Measurements from ENCODE around the gene MUC3A. TPM values are rescaled to one million over a fixed set of nuclear protein-coding genes. Genes with fewer than 3 reads are reported as not detected.

MUC3A gene
- total and polyA plus RNA-seq, 2 of the 13 experiments (the other 11 are each of a cell fraction or from before 2014, with no cell fraction given) = 0.01 TPM; not detected in 1

DNA sequence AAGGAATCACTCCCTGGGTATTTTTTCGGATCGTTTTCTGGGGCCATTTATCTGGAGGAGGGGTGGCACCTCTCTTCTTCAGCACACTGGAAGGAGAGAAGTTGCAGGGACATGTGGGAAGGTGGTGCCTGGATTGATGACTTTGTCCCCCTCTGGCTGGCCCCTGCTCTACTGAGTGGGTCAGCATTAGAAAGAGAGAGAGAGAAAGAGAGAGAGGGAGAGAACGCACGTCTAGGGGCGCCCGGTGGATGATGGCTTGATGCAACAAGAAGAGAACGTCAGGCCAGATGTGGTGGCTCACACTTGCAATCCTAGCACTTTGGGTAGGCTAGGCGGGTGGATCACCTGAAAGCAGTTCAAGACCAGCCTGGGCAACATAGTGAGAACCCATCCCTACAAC lies 14.5 kb downstream of the MUC3A start:
- 33% methylated on average over 8 of the region's 8 CpGs for WGBS (ENCODE audit: low lambda C conversion rate)
- no peaks in the 10 kb centered on the region for H4K20me1 ChIP-seq (ENCODE audit: insufficient read depth, low read length)

GRCh38 chr7:100964630-100965029 lies 15.3 kb downstream of the MUC3A start:
- DNase-seq (ENCODE audit: low spot score) (no peak), FAIRE-seq (no peak), ATAC-seq (no peak)
- BruUV-seq (replicated peaks) = no TSS peak
- WGBS (ENCODE audit: low lambda C conversion rate) = 17% methylated on average over 7 of the region's 7 CpGs
- Histone ChIP-seq H3K36me3 (replicated peaks in 1 of 2; ENCODE audit: control insufficient read depth in 1 of 2, insufficient read depth in 2 of 2, low read length in 2 of 2) (no peaks in the 10 kb centered on the region), H3K4me2 (ENCODE audit: low read depth, low read length) (no peak overlapping the region), H2AFZ (ENCODE audit: low read length) (no peak overlapping the region), H3K4me1 (ENCODE audit: insufficient read depth, low read length) (0 out of 2 replicates have a peak, but pooled peaks cover 10% of the 10 kb centered on the region), H3K27me3 (ENCODE audit: control insufficient read depth in 1 of 2, insufficient read depth in 2 of 2, low read length in 2 of 2) (peaks cover 12 to 42% of the 10 kb centered on the region in 2 experiments), H3K27ac (ENCODE audit: extremely low read length, insufficient read depth, low read length) (no peak overlapping the region), H4K20me1 (ENCODE audit: insufficient read depth, low read length) (no peaks in the 10 kb centered on the region), H3K9me3 (ENCODE audit: low read length) (no peaks in the 10 kb centered on the region), H3K9ac (ENCODE audit: insufficient read depth, low read depth, low read length) (no peak overlapping the region), H3K4me3 (replicated peaks in 1 of 3; ENCODE audit: insufficient read depth in 1 of 3, low read depth in 2 of 3, low read length in 3 of 3) (no peak overlapping the region), H3K79me2 (ENCODE audit: insufficient read depth, low read length) (no peaks in the 10 kb centered on the region)
- intact Hi-C loops (cut with micrococcal nuclease; ENCODE audit: unreplicated experiment) = no loop called here
- TF ChIP-seq, protein P1, sequence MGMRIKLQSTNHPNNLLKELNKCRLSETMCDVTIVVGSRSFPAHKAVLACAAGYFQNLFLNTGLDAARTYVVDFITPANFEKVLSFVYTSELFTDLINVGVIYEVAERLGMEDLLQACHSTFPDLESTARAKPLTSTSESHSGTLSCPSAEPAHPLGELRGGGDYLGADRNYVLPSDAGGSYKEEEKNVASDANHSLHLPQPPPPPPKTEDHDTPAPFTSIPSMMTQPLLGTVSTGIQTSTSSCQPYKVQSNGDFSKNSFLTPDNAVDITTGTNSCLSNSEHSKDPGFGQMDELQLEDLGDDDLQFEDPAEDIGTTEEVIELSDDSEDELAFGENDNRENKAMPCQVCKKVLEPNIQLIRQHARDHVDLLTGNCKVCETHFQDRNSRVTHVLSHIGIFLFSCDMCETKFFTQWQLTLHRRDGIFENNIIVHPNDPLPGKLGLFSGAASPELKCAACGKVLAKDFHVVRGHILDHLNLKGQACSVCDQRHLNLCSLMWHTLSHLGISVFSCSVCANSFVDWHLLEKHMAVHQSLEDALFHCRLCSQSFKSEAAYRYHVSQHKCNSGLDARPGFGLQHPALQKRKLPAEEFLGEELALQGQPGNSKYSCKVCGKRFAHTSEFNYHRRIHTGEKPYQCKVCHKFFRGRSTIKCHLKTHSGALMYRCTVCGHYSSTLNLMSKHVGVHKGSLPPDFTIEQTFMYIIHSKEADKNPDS (CRISPR knock-in tag; IDR thresholded peaks at IDR 0.05) = no peak
- TF ChIP-seq CHD4 (IDR thresholded peaks at IDR 0.05; ENCODE audit: borderline replicate concordance, low read length) (no peak), PRMT3 (CRISPR knock-in tag; IDR thresholded peaks at IDR 0.05; ENCODE audit: borderline replicate concordance, low read depth) (no peak), PAX8 (CRISPR knock-in tag; IDR thresholded peaks at IDR 0.05; ENCODE audit: borderline replicate concordance) (no peak), ZNF687 (CRISPR knock-in tag; IDR thresholded peaks at IDR 0.05) (0 out of 2 replicates have a peak, but pooled peaks have one; percentile 11), ZNF720 (CRISPR knock-in tag; IDR thresholded peaks at IDR 0.05) (no peak)
- in situ Hi-C loops (cut with HindIII; ENCODE audit: extremely low pct_ligation_motif_present, low pct_unique_long_range_greater_than_20kb) = loop anchor here (5.0 kb wide), 1 partner anchor 93 kb away; no protein-coding TSS in a partner anchor
- POLR2A ChIA-PET = no interaction called here
- CTCF ChIA-PET (ENCODE audit: low intra/inter-chr PET ratio, low total read pairs) = no interaction called here

More for the DNA sequence above, 14.5 kb downstream of the MUC3A start:
- peaks cover 12 to 47% of the 10 kb centered on the region in 2 experiments for H3K27me3 ChIP-seq (ENCODE audit: control insufficient read depth in 1 of 2, insufficient read depth in 2 of 2, low read length in 2 of 2)
- no peak for DNase-seq (ENCODE audit: low spot score)
- ChIA-PET CTCF (ENCODE audit: low intra/inter-chr PET ratio, low total read pairs) (no interaction called here), POLR2A (no interaction called here)
- 0 out of 2 replicates have a peak, but pooled peaks cover 10% of the 10 kb centered on the region for H3K4me1 ChIP-seq (ENCODE audit: insufficient read depth, low read length)
- no peak overlapping the region for H2AFZ ChIP-seq (ENCODE audit: low read length)
- H3K9me3 ChIP-seq (ENCODE audit: low read length) = no peaks in the 10 kb centered on the region
- FAIRE-seq = no peak
- TF ChIP-seq FOXJ3 (CRISPR knock-in tag; IDR thresholded peaks at IDR 0.05; ENCODE audit: borderline replicate concordance) = no peak
- intact Hi-C loops (cut with micrococcal nuclease; ENCODE audit: unreplicated experiment) (no loop called here), in situ Hi-C loops (cut with HindIII; ENCODE audit: extremely low pct_ligation_motif_present, low pct_unique_long_range_greater_than_20kb) (no loop called here)
- H3K79me2 ChIP-seq (ENCODE audit: insufficient read depth, low read length) = no peaks in the 10 kb centered on the region
- no peak overlapping the region for H3K4me3 ChIP-seq (replicated peaks in 1 of 3; ENCODE audit: insufficient read depth in 1 of 3, low read depth in 2 of 3, low read length in 3 of 3)
- no TSS peak for BruUV-seq (replicated peaks)
- H3K4me2 ChIP-seq (ENCODE audit: low read depth, low read length) = no peak overlapping the region
- no peaks in the 10 kb centered on the region for H3K36me3 ChIP-seq (replicated peaks in 1 of 2; ENCODE audit: control insufficient read depth in 1 of 2, insufficient read depth in 2 of 2, low read length in 2 of 2)
- H3K9ac ChIP-seq (ENCODE audit: insufficient read depth, low read depth, low read length) = no peak overlapping the region
- no peak for ATAC-seq
- H3K27ac ChIP-seq (ENCODE audit: extremely low read length, insufficient read depth, low read length) = no peak overlapping the region

Measured in HepG2 (cell line).